ACC112 (cell line): ENCODE data around the gene KIF13A.
"Not testable (repeated sequence)": the region's sequence is repeated elsewhere in the genome, so short reads cannot be mapped to it uniquely, and the experiment has no call there.

Experiments used
- H2AFZ ChIP-seq: fragments of 200-600 bp; sonication (generic); one replicate; pipeline ENCODE4 v1.6.0; 2017; ENCODE audit warnings: antibody characterized with exemption, low read length; ENCODE audit not compliant: unreplicated experiment
- H3K27ac ChIP-seq: fragments of 200-600 bp; sonication (generic); 2 replicates; pipeline ENCODE4 v1.5.1; 2014; ENCODE audit warnings: low read depth, mild to moderate bottlenecking, antibody characterized with exemption, low read length, moderate library complexity
- H3K27me3 ChIP-seq: fragments of 200-600 bp; sonication (generic); 2 replicates; pipeline ENCODE4 v1.6.1; 2014; ENCODE audit warnings: mild to moderate bottlenecking, antibody characterized with exemption, low read length, moderate library complexity, mixed read lengths; ENCODE audit not compliant: insufficient read depth
- H3K36me3 ChIP-seq: fragments of 200-600 bp; sonication (generic); 2 replicates; pipeline ENCODE4 v1.6.1; 2016; ENCODE audit warnings: mild to moderate bottlenecking, antibody characterized with exemption, low read length, moderate library complexity, mixed read lengths; ENCODE audit not compliant: insufficient read depth
- H3K4me1 ChIP-seq: fragments of 200-600 bp; sonication (generic); one replicate; pipeline ENCODE4 v1.6.1; 2016; ENCODE audit warnings: low read length, mixed read lengths; ENCODE audit not compliant: insufficient read depth, unreplicated experiment, control insufficient read depth
- H3K4me3 ChIP-seq: fragments of 200-600 bp; sonication (generic); 2 replicates; pipeline ENCODE4 v1.5.1; 2014; ENCODE audit warnings: mild to moderate bottlenecking, low read depth, low read length
- H3K79me2 ChIP-seq: fragments of 200-600 bp; sonication (generic); one replicate; pipeline ENCODE4 v1.6.0; 2016; ENCODE audit warnings: low read length; ENCODE audit not compliant: control insufficient read depth, unreplicated experiment, insufficient read depth

Gene KIF13A

GRCh38 chr6:17785094-17785787 is 202.2 kb downstream of the KIF13A start:
- Histone ChIP-seq H3K79me2 (no peaks in the 10 kb centered on the region), H3K4me3 (no peak overlapping the region), H3K36me3 (0 out of 2 replicates have a peak, but pooled peaks cover 2% of the 10 kb centered on the region), H3K27ac (no peak overlapping the region), H3K27me3 (no peaks in the 10 kb centered on the region), H2AFZ (no peak overlapping the region), H3K4me1 (no peaks in the 10 kb centered on the region)

- no peak overlapping the region for H3K27ac ChIP-seq
Observed at GRCh38 chr6:17780061-17780460, 207.4 kb downstream of the KIF13A start.

GRCh38 chr6:17771609-17772008 is 215.8 kb downstream of the KIF13A start:
- Histone ChIP-seq H3K4me3 (no peak overlapping the region), H2AFZ (no peak overlapping the region), H3K27ac (no peak overlapping the region), H3K4me1 (no peaks in the 10 kb centered on the region), H3K79me2 (no peaks in the 10 kb centered on the region), H3K27me3 (no peaks in the 10 kb centered on the region), H3K36me3 (peaks cover 10% of the 10 kb centered on the region)

More at GRCh38 chr6:17780061-17780460, 207.4 kb downstream of the KIF13A start:
- Histone ChIP-seq H3K79me2 (no peaks in the 10 kb centered on the region), H3K36me3 (peaks cover 14% of the 10 kb centered on the region; the same call in 1 of the 2 replicates), H3K4me3 (no peak overlapping the region), H3K4me1 (no peaks in the 10 kb centered on the region), H3K27me3 (no peaks in the 10 kb centered on the region), H2AFZ (no peak overlapping the region)

GRCh38 chr6:17768881-17769280 is 218.6 kb downstream of the KIF13A start:
- no peaks in the 10 kb centered on the region for H3K79me2 ChIP-seq
- no peak overlapping the region for H3K4me3 ChIP-seq
- H3K4me1 ChIP-seq = no peaks in the 10 kb centered on the region
- H2AFZ ChIP-seq = no peak overlapping the region
- no peak overlapping the region for H3K27ac ChIP-seq
- peaks cover 12% of the 10 kb centered on the region for H3K36me3 ChIP-seq
- no peaks in the 10 kb centered on the region for H3K27me3 ChIP-seq

- no peaks in the 10 kb centered on the region for H3K79me2 ChIP-seq
- H2AFZ ChIP-seq = no peak overlapping the region
- H3K4me3 ChIP-seq = no peak overlapping the region
- peaks cover 14% of the 10 kb centered on the region for H3K36me3 ChIP-seq
- H3K27ac ChIP-seq = no peak overlapping the region
- H3K4me1 ChIP-seq = no peaks in the 10 kb centered on the region
- H3K27me3 ChIP-seq = no peaks in the 10 kb centered on the region
Observed at GRCh38 chr6:17768388-17768787, 219.0 kb downstream of the KIF13A start.

- Histone ChIP-seq H3K79me2 (no peaks in the 10 kb centered on the region), H3K27ac (no peak overlapping the region), H2AFZ (no peak overlapping the region)
Observed at GRCh38 chr6:17762651-17763050, 224.8 kb downstream of the KIF13A start.

GRCh38 chr6:17758119-17758518 is 229.3 kb downstream of the KIF13A start:
- Histone ChIP-seq H3K36me3 (no peaks in the 10 kb centered on the region), H2AFZ (no peak overlapping the region), H3K79me2 (no peaks in the 10 kb centered on the region), H3K27ac (no peak overlapping the region), H3K27me3 (no peaks in the 10 kb centered on the region), H3K4me3 (no peak overlapping the region), H3K4me1 (no peaks in the 10 kb centered on the region)

More at GRCh38 chr6:17762651-17763050, 224.8 kb downstream of the KIF13A start:
- Histone ChIP-seq H3K4me3 (no peak overlapping the region), H3K4me1 (no peaks in the 10 kb centered on the region), H3K36me3 (peaks cover 10% of the 10 kb centered on the region; the same call in 1 of the 2 replicates), H3K27me3 (no peaks in the 10 kb centered on the region)

GRCh38 chr6:17754254-17754653 is 233.2 kb downstream of the KIF13A start:
- Histone ChIP-seq H3K27me3 (no peaks in the 10 kb centered on the region), H3K36me3 (no peaks in the 10 kb centered on the region), H3K27ac (no peak overlapping the region), H3K4me1 (no peaks in the 10 kb centered on the region), H3K4me3 (no peak overlapping the region), H2AFZ (no peak overlapping the region), H3K79me2 (no peaks in the 10 kb centered on the region)

- not testable (repeated sequence) for H3K36me3 ChIP-seq, H3K27ac ChIP-seq, H2AFZ ChIP-seq, H3K4me3 ChIP-seq, H3K27me3 ChIP-seq, H3K79me2 ChIP-seq, H3K4me1 ChIP-seq
Observed at GRCh38 chr6:17745324-17745723, 242.1 kb downstream of the KIF13A start.

- H3K27me3 ChIP-seq, H3K36me3 ChIP-seq, H3K79me2 ChIP-seq: not testable (repeated sequence)
Observed at GRCh38 chr6:17744757-17745308, 242.6 kb downstream of the KIF13A start.

More at GRCh38 chr6:17744757-17745308, 242.6 kb downstream of the KIF13A start:
- H3K4me3 ChIP-seq, H3K4me1 ChIP-seq, H3K27ac ChIP-seq, H2AFZ ChIP-seq: not testable (repeated sequence)
